ENCODE data around the gene COL12A1. TPM values are rescaled to one million over a fixed set of nuclear protein-coding genes. Genes with fewer than 3 reads are reported as not detected.

Gene COL12A1
- total RNA-seq, 6 experiments from 2014 or later, result 1.1 to 4.4 (median 3.0) TPM

DNA sequence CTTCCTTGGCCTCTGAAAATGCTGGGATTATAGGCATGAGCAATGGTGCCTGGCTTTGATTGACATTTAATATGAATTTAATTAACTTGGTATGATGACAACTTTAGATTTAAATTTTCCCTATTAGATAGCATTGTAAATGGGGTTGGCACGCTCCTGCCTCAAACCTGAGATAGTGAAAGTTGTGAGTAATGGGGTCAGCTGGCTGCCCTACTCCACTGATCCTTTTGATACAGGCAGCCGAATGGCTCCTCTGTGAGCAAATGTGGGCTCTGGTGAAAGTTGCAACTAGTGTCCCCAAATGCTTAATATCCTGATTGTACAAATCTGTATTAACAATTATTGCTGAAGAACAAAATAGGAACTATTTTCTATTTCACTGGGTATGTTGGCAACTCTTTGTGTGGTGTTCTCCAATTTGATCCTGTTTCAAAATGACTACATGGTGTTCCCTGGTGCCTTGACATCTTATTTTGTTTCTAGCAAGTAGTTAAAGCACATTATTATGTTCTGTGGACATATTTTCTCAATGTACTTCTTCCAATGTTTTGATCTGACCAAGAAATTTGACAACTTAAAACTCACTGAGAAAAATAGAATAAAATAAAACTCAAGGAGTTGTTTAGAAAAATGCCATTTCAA, 97.4 kb downstream of the COL12A1 start:
- intact Hi-C loops (cut with DNase I), result no loop called here
- Histone ChIP-seq H3K36me3 (no peaks in the 10 kb centered on the region), H3K9me3 (no peaks in the 10 kb centered on the region), H3K4me3 (no peak overlapping the region), H3K27me3 (no peaks in the 10 kb centered on the region), H3K4me1 (no peaks in the 10 kb centered on the region), H3K27ac (no peak overlapping the region)
- TF ChIP-seq POLR2A (IDR thresholded peaks at IDR 0.05), result no peak
- no peak for TF ChIP-seq CTCF (IDR thresholded peaks at IDR 0.05)
- WGBS (ENCODE audit: insufficient coverage, low coverage, low lambda C conversion rate, missing lambda C conversion rate), result 43% methylated on average over 2 of the region's 2 CpGs
- ATAC-seq (peak in 1 of 4 donors; percentile 62), DNase-seq (no peak)

DNA sequence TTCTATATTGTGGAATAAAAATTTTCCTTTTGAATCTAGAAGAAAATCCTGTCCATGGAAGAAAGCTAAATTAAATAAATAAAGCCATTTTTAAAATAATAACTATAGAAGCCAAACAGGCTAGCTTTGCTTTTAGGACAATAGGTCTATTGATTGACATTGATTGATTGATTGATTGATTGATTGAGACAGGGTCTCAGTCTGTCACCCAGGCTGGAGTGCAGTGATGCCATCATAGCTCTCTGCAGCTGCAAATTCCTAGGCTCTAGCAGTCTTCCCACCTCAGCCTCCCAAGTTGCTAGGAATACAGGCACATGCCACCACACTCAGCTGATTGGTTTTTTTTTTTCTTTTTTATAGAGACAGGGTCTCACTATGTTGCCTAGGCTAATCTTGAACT, 97.9 kb downstream of the COL12A1 start:
- Histone ChIP-seq H3K4me1 (no peaks in the 10 kb centered on the region), H3K4me3 (no peak overlapping the region), H3K27me3 (no peaks in the 10 kb centered on the region), H3K27ac (no peak overlapping the region), H3K9me3 (no peaks in the 10 kb centered on the region), H3K36me3 (no peaks in the 10 kb centered on the region)
- ATAC-seq (no peak), DNase-seq (no peak)
- intact Hi-C loops (cut with DNase I), result no loop called here
- TF ChIP-seq POLR2A (IDR thresholded peaks at IDR 0.05), result no peak

- 50% methylated on average over 2 of the region's 2 CpGs for WGBS (ENCODE audit: insufficient coverage, low coverage, low lambda C conversion rate, missing lambda C conversion rate)
- intact Hi-C loops (cut with DNase I), result no loop called here
- no peak for TF ChIP-seq CTCF (IDR thresholded peaks at IDR 0.05)
- TF ChIP-seq POLR2A (IDR thresholded peaks at IDR 0.05), result no peak
- no peak for DNase-seq
- no peak overlapping the region for H3K4me3 ChIP-seq
- no peak overlapping the region for H3K27ac ChIP-seq
- ATAC-seq, result no peak
- no peaks in the 10 kb centered on the region for H3K9me3 ChIP-seq
- H3K27me3 ChIP-seq, result no peaks in the 10 kb centered on the region
- H3K4me1 ChIP-seq, result no peaks in the 10 kb centered on the region
- no peaks in the 10 kb centered on the region for H3K36me3 ChIP-seq
Measured at GRCh38 chr6:75106426-75106825, 99.4 kb downstream of the COL12A1 start.

- no peak overlapping the region for H3K4me3 ChIP-seq
- TF ChIP-seq CTCF (IDR thresholded peaks at IDR 0.05) (no peak), POLR2A (IDR thresholded peaks at IDR 0.05) (no peak)
- peaks cover 0 to 3% (median 0%) of the 10 kb centered on the region in 4 donors for H3K4me1 ChIP-seq
- H3K9me3 ChIP-seq, result no peaks in the 10 kb centered on the region
- no peaks in the 10 kb centered on the region for H3K36me3 ChIP-seq
- no CpG with 5 or more reads among the region's 1 CpG for WGBS (ENCODE audit: insufficient coverage, low coverage, low lambda C conversion rate, missing lambda C conversion rate)
- ATAC-seq (no peak), DNase-seq (no peak)
- H3K27me3 ChIP-seq, result no peaks in the 10 kb centered on the region
- H3K27ac ChIP-seq, result no peak overlapping the region
- intact Hi-C loops (cut with DNase I), result no loop called here
Measured at GRCh38 chr6:75103431-75103830, 102.4 kb downstream of the COL12A1 start.

GRCh38 chr6:75102301-75102700, 103.6 kb downstream of the COL12A1 start:
- no peak for DNase-seq
- H3K9me3 ChIP-seq, result no peaks in the 10 kb centered on the region
- H3K4me1 ChIP-seq, result peaks cover 0 to 3% (median 0%) of the 10 kb centered on the region in 4 donors
- no peaks in the 10 kb centered on the region for H3K36me3 ChIP-seq
- WGBS (ENCODE audit: insufficient coverage, low coverage, low lambda C conversion rate, missing lambda C conversion rate), result 56% methylated on average over 5 of the region's 5 CpGs
- H3K27ac ChIP-seq, result no peak overlapping the region
- intact Hi-C loops (cut with DNase I), result no loop called here
- no peaks in the 10 kb centered on the region for H3K27me3 ChIP-seq
- no peak for ATAC-seq
- H3K4me3 ChIP-seq, result no peak overlapping the region
- no peak for TF ChIP-seq CTCF (IDR thresholded peaks at IDR 0.05)
- no peak for TF ChIP-seq POLR2A (IDR thresholded peaks at IDR 0.05)

All from right lobe of liver (tissue), 6 donors.